Activated CD8-positive, alpha-beta memory T cell treated with anti-CD3 and anti-CD28 coated beads, Interleukin-2, amount 10 ng/mL, durations not matched to agents 7 days and 5 days (primary cell): ENCODE data around the gene MED13L. TPM values are rescaled to one million over a fixed set of nuclear protein-coding genes. Genes with fewer than 3 reads are reported as not detected.

Experiments
- ATAC-seq: fragments of 150-1000 bp; cut with Tn5 transposase; one replicate; pipeline ENCODE4 v1.10.0; 2021; ENCODE audit warnings: moderate library complexity
- CTCF ChIA-PET: fragments of 350-600 bp; sonication (Branson Sonifier 250); formaldehyde crosslinking; loops from one replicate; lab custom pipeline; 2021; ENCODE audit warnings: antibody characterized with exemption; lab: Charles Lee
- DNase-seq: peaks from one replicate; pipeline ENCODE4 v3.0.0-alpha.2; 2020
- H3K27ac Mint-ChIP-seq: one replicate; pipeline ENCODE4 v1.8.0; 2021; ENCODE audit warnings: mild to moderate bottlenecking, mixed read lengths
- H3K27me3 Mint-ChIP-seq: one replicate; pipeline ENCODE4 v1.8.0; 2021; ENCODE audit warnings: mixed read lengths
- H3K36me3 Mint-ChIP-seq: one replicate; pipeline ENCODE4 v1.8.0; 2021; ENCODE audit warnings: mild to moderate bottlenecking, mixed read lengths
- H3K4me1 Mint-ChIP-seq: one replicate; pipeline ENCODE4 v1.8.0; 2021; ENCODE audit warnings: mixed read lengths
- H3K4me3 Mint-ChIP-seq: one replicate; pipeline ENCODE4 v1.8.0; 2021; ENCODE audit warnings: mild to moderate bottlenecking, moderate library complexity, mixed read lengths
- H3K9me3 Mint-ChIP-seq: one replicate; pipeline ENCODE4 v1.8.0; 2022; ENCODE audit warnings: low read depth, mixed read lengths
- total RNA-seq, 2 experiments: library from RNA; stranded (reverse); gene quantifications; one replicate each; pipeline ENCODE4 v1.2.3, GENCODE V29; 2021

The MED13L gene
- total RNA-seq, 2 experiments from 2014 or later = 65.1 to 74.4 TPM

- H3K9me3 Mint-ChIP-seq = no peaks in the 10 kb centered on the region
- no peak overlapping the region for H3K27ac Mint-ChIP-seq
- CTCF ChIA-PET = no interaction called here
- peaks cover 24% of the 10 kb centered on the region for H3K4me1 Mint-ChIP-seq
- H3K27me3 Mint-ChIP-seq = no peaks in the 10 kb centered on the region
- H3K4me3 Mint-ChIP-seq = no peak overlapping the region
- DNase-seq (no peak), ATAC-seq (no peak)
- H3K36me3 Mint-ChIP-seq = peaks cover 3% of the 10 kb centered on the region
Measured at GRCh38 chr12:116263844-116264243, 13.6 kb downstream of the MED13L start.

GRCh38 chr12:116263431-116263830 is 14.1 kb downstream of the MED13L start:
- Mint-ChIP-seq H3K27ac (no peak overlapping the region), H3K4me3 (no peak overlapping the region), H3K27me3 (no peaks in the 10 kb centered on the region), H3K36me3 (peaks cover 3% of the 10 kb centered on the region), H3K4me1 (peaks cover 24% of the 10 kb centered on the region), H3K9me3 (no peaks in the 10 kb centered on the region)
- DNase-seq = no peak
- CTCF ChIA-PET = no interaction called here
- ATAC-seq = no peak

GRCh38 chr12:116262741-116263140 is 14.8 kb downstream of the MED13L start:
- Mint-ChIP-seq H3K27ac (no peak overlapping the region), H3K9me3 (no peaks in the 10 kb centered on the region), H3K4me3 (no peak overlapping the region), H3K4me1 (peaks cover 22% of the 10 kb centered on the region), H3K27me3 (no peaks in the 10 kb centered on the region), H3K36me3 (peaks cover 3% of the 10 kb centered on the region)
- ATAC-seq = no peak
- DNase-seq = no peak
- CTCF ChIA-PET = interaction anchor here (1.2 kb wide), 1 partner anchor 9 kb away, joined by 3 read pairs; no protein-coding TSS in a partner anchor

DNA sequence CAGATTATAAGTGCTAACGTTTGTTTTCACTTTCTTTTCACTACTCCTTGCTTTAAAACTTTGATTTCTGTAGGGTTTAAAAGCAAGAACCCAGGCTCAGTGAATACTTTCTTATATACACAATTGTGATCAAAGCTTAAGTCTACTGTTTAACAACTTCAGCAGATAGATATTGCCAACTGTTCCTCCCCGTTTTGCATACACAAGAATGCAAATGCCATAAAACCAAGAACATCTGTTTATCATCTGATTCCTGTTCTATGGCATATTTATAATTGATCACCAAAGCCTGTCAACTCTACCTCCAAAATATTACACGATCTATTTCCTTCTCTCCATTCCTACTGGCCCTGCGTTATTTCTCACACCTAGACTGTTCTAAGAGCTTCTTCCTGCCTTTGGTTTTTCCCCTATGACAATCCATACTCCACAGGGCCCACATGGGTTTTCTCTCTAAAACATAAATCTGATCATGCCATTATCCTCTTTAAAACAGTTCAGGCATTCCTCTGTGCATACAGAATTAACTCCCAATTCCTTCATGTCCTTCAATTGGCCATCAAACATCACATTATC is 15.9 kb downstream of the MED13L start:
- Mint-ChIP-seq H3K4me1 (peaks cover 23% of the 10 kb centered on the region), H3K27me3 (no peaks in the 10 kb centered on the region), H3K36me3 (peaks cover 3% of the 10 kb centered on the region), H3K4me3 (no peak overlapping the region), H3K27ac (no peak overlapping the region), H3K9me3 (no peaks in the 10 kb centered on the region)
- CTCF ChIA-PET = interaction anchor here (0.8 to 1.2 kb wide), 2 partner anchors 8 to 121 kb away, joined by 3 to 4 read pairs; no protein-coding TSS in a partner anchor
- no peak for DNase-seq
- no peak for ATAC-seq

GRCh38 chr12:116259800-116260577 is 17.5 kb downstream of the MED13L start:
- CTCF ChIA-PET = no interaction called here
- H3K4me1 Mint-ChIP-seq = peaks cover 22% of the 10 kb centered on the region
- no peak for ATAC-seq
- H3K27me3 Mint-ChIP-seq = no peaks in the 10 kb centered on the region
- H3K27ac Mint-ChIP-seq = no peak overlapping the region
- peaks cover 3% of the 10 kb centered on the region for H3K36me3 Mint-ChIP-seq
- H3K4me3 Mint-ChIP-seq = no peak overlapping the region
- DNase-seq = no peak
- no peaks in the 10 kb centered on the region for H3K9me3 Mint-ChIP-seq

DNA sequence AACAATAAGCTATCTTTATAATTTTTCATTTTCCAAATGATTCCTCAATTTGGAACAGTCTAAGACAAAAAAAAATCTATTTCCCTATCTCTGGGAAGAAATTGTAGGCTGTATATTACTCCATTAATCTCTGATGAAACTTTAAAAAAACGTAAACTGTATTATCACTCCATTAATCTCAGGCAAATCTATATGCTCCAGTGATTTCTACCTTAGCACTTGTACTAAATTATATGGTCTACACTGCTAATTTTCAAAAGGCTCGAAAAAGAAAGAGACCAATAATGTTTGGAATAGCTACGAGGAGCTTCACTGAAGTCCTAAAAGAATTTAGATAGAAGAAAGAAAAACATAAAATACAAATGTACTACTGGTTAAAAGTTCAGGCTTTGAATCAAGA is 19.7 kb downstream of the MED13L start:
- CTCF ChIA-PET = interaction anchor here (0.7 to 1.3 kb wide), 3 partner anchors 9 to 340 kb away, joined by 3 to 7 read pairs (median 4); no protein-coding TSS in a partner anchor
- Mint-ChIP-seq H3K4me3 (no peak overlapping the region), H3K36me3 (peaks cover 3% of the 10 kb centered on the region), H3K27me3 (no peaks in the 10 kb centered on the region), H3K4me1 (peaks cover 14% of the 10 kb centered on the region), H3K27ac (no peak overlapping the region), H3K9me3 (peaks cover 3% of the 10 kb centered on the region)
- DNase-seq (no peak), ATAC-seq (no peak)

DNA sequence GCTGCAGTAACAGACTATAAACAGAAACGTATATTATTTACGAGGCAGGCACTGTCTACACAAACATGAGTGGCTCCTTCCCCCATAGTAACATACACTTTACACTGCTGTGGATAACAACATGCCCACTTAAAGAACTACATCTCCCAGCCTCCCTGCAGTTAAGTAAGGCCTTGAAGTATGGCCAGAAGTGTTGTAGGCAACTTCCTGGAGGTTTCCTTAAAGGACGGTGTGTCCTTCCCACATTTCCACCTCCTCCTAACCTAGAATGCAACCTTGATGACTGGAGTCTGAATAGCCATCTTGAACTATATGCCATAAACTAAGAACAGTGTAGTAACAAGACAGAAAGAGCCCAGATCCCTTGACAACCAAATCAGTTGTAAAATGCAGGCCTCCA is 20.3 kb downstream of the MED13L start:
- CTCF ChIA-PET = interaction anchor here (1.3 kb wide), 1 partner anchor 8 kb away, joined by 7 read pairs; no protein-coding TSS in a partner anchor
- H3K9me3 Mint-ChIP-seq = peaks cover 5% of the 10 kb centered on the region
- H3K27ac Mint-ChIP-seq = no peak overlapping the region
- ATAC-seq (no peak), DNase-seq (no peak)
- H3K36me3 Mint-ChIP-seq = peaks cover 6% of the 10 kb centered on the region
- H3K27me3 Mint-ChIP-seq = no peaks in the 10 kb centered on the region
- H3K4me3 Mint-ChIP-seq = no peak overlapping the region
- H3K4me1 Mint-ChIP-seq = peaks cover 11% of the 10 kb centered on the region

DNA sequence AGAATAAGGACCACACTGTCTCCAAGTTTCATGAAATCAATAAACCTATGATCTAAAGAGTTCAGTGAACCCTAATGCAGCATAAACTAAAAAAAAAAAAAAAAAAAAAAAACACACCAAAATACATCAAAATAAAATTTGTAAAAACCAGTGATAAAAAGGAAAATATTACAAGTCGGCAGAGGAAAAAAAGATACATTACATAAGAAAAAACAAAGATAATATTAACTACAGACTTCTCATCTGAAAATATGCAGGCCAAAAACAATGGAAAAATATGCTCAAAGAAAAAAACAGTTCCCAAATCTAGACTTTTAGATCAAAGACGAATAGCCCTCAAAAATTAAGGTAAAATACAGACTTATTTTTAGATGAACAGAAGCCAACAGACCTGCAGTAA is 27.6 kb downstream of the MED13L start:
- Mint-ChIP-seq H3K4me3 (no peak overlapping the region), H3K27ac (no peak overlapping the region), H3K4me1 (peaks cover 20% of the 10 kb centered on the region), H3K36me3 (peaks cover 26% of the 10 kb centered on the region), H3K27me3 (no peaks in the 10 kb centered on the region), H3K9me3 (peaks cover 15% of the 10 kb centered on the region)
- CTCF ChIA-PET = interaction anchor here (1.5 kb wide), 1 partner anchor 8 kb away, joined by 7 read pairs; no protein-coding TSS in a partner anchor
- DNase-seq (no peak), ATAC-seq (no peak)

- H3K36me3 Mint-ChIP-seq = peaks cover 26% of the 10 kb centered on the region
- peaks cover 15% of the 10 kb centered on the region for H3K9me3 Mint-ChIP-seq
- ATAC-seq (no peak), DNase-seq (no peak)
- H3K4me3 Mint-ChIP-seq = no peak overlapping the region
- CTCF ChIA-PET = interaction anchor here (1.0 to 2.5 kb wide), 4 partner anchors 9 to 361 kb away, joined by 3 to 11 read pairs (median 5); no protein-coding TSS in a partner anchor
- no peak overlapping the region for H3K27ac Mint-ChIP-seq
- no peaks in the 10 kb centered on the region for H3K27me3 Mint-ChIP-seq
- H3K4me1 Mint-ChIP-seq = peaks cover 26% of the 10 kb centered on the region
Measured at GRCh38 chr12:116248930-116249329, 28.6 kb downstream of the MED13L start.

DNA sequence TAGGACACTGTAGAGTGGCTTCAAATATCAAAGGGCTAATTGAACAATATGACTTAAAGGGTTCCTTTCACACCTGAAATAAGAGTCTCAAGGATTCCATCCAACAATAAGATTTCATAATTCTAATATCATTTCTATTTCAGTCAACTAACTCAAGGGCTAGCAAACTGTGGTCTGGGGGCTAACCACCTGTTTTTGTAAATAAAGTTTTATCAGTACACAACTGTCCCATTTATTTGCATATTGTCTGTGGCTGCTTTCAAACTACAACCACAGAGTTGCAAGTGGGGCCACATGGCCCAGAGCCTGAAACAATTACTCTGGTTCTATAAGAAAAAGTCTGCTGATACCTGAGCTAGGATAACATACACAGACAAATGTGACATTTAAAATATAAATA is 29.1 kb downstream of the MED13L start:
- Mint-ChIP-seq H3K27me3 (no peaks in the 10 kb centered on the region), H3K9me3 (peaks cover 15% of the 10 kb centered on the region), H3K27ac (no peak overlapping the region), H3K4me1 (peaks cover 30% of the 10 kb centered on the region), H3K36me3 (peaks cover 26% of the 10 kb centered on the region), H3K4me3 (no peak overlapping the region)
- ATAC-seq = no peak
- CTCF ChIA-PET = interaction anchor here (1.0 to 2.5 kb wide), 4 partner anchors 9 to 361 kb away, joined by 3 to 11 read pairs (median 5); no protein-coding TSS in a partner anchor
- no peak for DNase-seq

GRCh38 chr12:116247377-116247776 is 30.1 kb downstream of the MED13L start:
- peaks cover 35% of the 10 kb centered on the region for H3K4me1 Mint-ChIP-seq
- peaks cover 22% of the 10 kb centered on the region for H3K36me3 Mint-ChIP-seq
- peaks cover 11% of the 10 kb centered on the region for H3K9me3 Mint-ChIP-seq
- CTCF ChIA-PET = interaction anchor here (2.5 kb wide), 1 partner anchor 11 kb away, joined by 11 read pairs; no protein-coding TSS in a partner anchor
- H3K27me3 Mint-ChIP-seq = no peaks in the 10 kb centered on the region
- H3K27ac Mint-ChIP-seq = no peak overlapping the region
- no peak overlapping the region for H3K4me3 Mint-ChIP-seq
- DNase-seq = no peak
- ATAC-seq = no peak

- Mint-ChIP-seq H3K4me3 (no peak overlapping the region), H3K4me1 (peaks cover 35% of the 10 kb centered on the region), H3K27me3 (no peaks in the 10 kb centered on the region), H3K27ac (no peak overlapping the region), H3K9me3 (peaks cover 6% of the 10 kb centered on the region), H3K36me3 (peaks cover 16% of the 10 kb centered on the region)
- DNase-seq (no peak), ATAC-seq (no peak)
- CTCF ChIA-PET = interaction anchor here (2.5 kb wide), 1 partner anchor 11 kb away, joined by 11 read pairs; no protein-coding TSS in a partner anchor
Measured at GRCh38 chr12:116246490-116247179, 30.9 kb downstream of the MED13L start.

DNA sequence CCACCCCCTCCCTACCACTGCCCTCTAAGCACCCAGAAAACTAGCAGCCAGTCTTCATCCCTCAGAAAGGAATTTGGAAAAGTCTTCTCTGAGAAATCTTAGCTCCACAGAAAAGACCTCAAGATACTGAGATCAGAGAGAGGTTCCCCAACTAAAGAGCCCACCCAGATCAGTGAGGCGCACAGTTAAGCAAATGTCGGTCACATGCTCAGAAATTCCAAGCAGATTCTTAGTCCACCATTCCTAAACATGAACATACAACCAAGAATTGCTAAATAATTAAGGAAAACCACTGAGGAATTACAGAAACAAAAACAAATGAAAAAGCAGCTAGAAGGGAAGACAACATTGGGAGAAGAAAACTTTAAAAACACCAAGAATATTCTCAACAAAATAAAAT is 32.3 kb downstream of the MED13L start:
- Mint-ChIP-seq H3K27me3 (no peaks in the 10 kb centered on the region), H3K4me1 (peaks cover 35% of the 10 kb centered on the region), H3K4me3 (no peak overlapping the region), H3K9me3 (peaks cover 2% of the 10 kb centered on the region), H3K27ac (no peak overlapping the region), H3K36me3 (peaks cover 15% of the 10 kb centered on the region)
- ATAC-seq (no peak), DNase-seq (no peak)
- CTCF ChIA-PET = interaction anchor here (2.4 kb wide), 1 partner anchor 9 kb away, joined by 7 read pairs; no protein-coding TSS in a partner anchor
